HepG2 (cell line): Measurements from ENCODE around the gene OBSL1. TPM values are rescaled to one million over a fixed set of nuclear protein-coding genes. Genes with fewer than 3 reads are reported as not detected.
A peak's percentile ranks its signal among the peaks of the same experiment; 100 is the strongest.

Experiments used
- AGO2 ChIP-seq: fragments of 200-400 bp; formaldehyde crosslinking; optimal IDR thresholded peaks from 2 replicates; pipeline ENCODE3; 2017; ENCODE audit warnings: mild to moderate bottlenecking, low read depth, low read length, moderate library complexity
- CBX5 ChIP-seq: sonication (generic); formaldehyde crosslinking; IDR thresholded peaks from 2 replicates; pipeline ENCODE4 v1.4.0; 2020; ENCODE audit warnings: missing genetic modification reagents, borderline replicate concordance
- CTCF ChIP-seq: sonication (generic); formaldehyde crosslinking; IDR thresholded peaks from 2 replicates; pipeline ENCODE4 v1.5.0; 2020; ENCODE audit warnings: mild to moderate bottlenecking, missing genetic modification reagents, moderate library complexity
- DPF2 ChIP-seq: sonication (generic); formaldehyde crosslinking; IDR thresholded peaks from 2 replicates; pipeline ENCODE4 v1.4.0; 2020; ENCODE audit warnings: mild to moderate bottlenecking, low read depth, missing genetic modification reagents, borderline replicate concordance
- EZH2 ChIP-seq: conservative IDR thresholded peaks from 2 replicates; pipeline ENCODE4 v1.6.1; 2012; ENCODE audit warnings: mild to moderate bottlenecking, low read depth, low read length, moderate library complexity
- HNRNPL ChIP-seq: fragments of 200-400 bp; formaldehyde crosslinking; IDR thresholded peaks from 2 replicates; pipeline ENCODE4 v1.6.1; 2017; ENCODE audit warnings: mild to moderate bottlenecking, low read depth, low read length
- KDM2A ChIP-seq: sonication (generic); formaldehyde crosslinking; IDR thresholded peaks from 2 replicates; pipeline ENCODE4 v1.4.0; 2020; ENCODE audit warnings: low read depth, missing genetic modification reagents, borderline replicate concordance
- LCORL ChIP-seq, 2 experiments: fragments of 450-650 bp in 1 of 2; sonication (generic) in 1 of 2; formaldehyde crosslinking in 1 of 2; IDR thresholded peaks; 2 replicates each; pipeline versions ENCODE4 v1.5.0 to v1.6.1; 2017 to 2020; ENCODE audit warnings: antibody characterized with exemption in 1 of 2, missing genetic modification reagents in 1 of 2
- MXI1 ChIP-seq: IDR thresholded peaks from 3 replicates; pipeline ENCODE4 v1.6.1; 2012; ENCODE audit warnings: low read depth, low read length, inconsistent platforms, borderline replicate concordance
- NCOR1 ChIP-seq: fragments of 200-600 bp; sonication (generic); IDR thresholded peaks from 2 replicates; pipeline ENCODE4 v1.7.0; 2017; ENCODE audit warnings: antibody characterized with exemption, low read length, borderline replicate concordance
- NR2F6 ChIP-seq, 2 experiments: IDR thresholded peaks; 2 replicates each; pipeline ENCODE4 v1.6.1; 2016; ENCODE audit warnings: antibody characterized with exemption in 1 of 2, mild to moderate bottlenecking in 1 of 2
- PCBP2 ChIP-seq: fragments of 200-400 bp; formaldehyde crosslinking; optimal IDR thresholded peaks from 2 replicates; pipeline ENCODE3; 2018; ENCODE audit warnings: low read length, low read depth; ENCODE audit not compliant: poor library complexity, severe bottlenecking
- PITX1 ChIP-seq: sonication (generic); formaldehyde crosslinking; IDR thresholded peaks from 2 replicates; pipeline ENCODE4 v1.5.1; 2020; ENCODE audit warnings: mild to moderate bottlenecking, missing genetic modification reagents
- PPARG ChIP-seq: conservative IDR thresholded peaks from 2 replicates; pipeline ENCODE4 v1.6.1; 2016; ENCODE audit warnings: missing biosample characterization, missing genetic modification reagents
- RBFOX2 ChIP-seq: fragments of 200-400 bp; formaldehyde crosslinking; IDR thresholded peaks from 2 replicates; pipeline ENCODE4 v1.6.1; 2017; ENCODE audit warnings: low read depth, mild to moderate bottlenecking, low read length
- RBM39 ChIP-seq: fragments of 200-400 bp; formaldehyde crosslinking; IDR thresholded peaks from one replicate; pipeline ENCODE4 v1.6.1; 2018; ENCODE audit warnings: antibody characterized with exemption, mild to moderate bottlenecking, low read depth, low read length; ENCODE audit not compliant: poor library complexity, severe bottlenecking
- RELA ChIP-seq: sonication (generic); formaldehyde crosslinking; IDR thresholded peaks from 2 replicates; pipeline ENCODE4 v1.4.0; 2020; ENCODE audit warnings: missing genetic modification reagents
- REXO4 ChIP-seq: sonication (generic); formaldehyde crosslinking; IDR thresholded peaks from 2 replicates; pipeline ENCODE4 v1.8.0; 2022; ENCODE audit warnings: missing genetic modification reagents, mild to moderate bottlenecking, borderline replicate concordance
- TEAD3 ChIP-seq: optimal IDR thresholded peaks from 2 replicates; pipeline ENCODE3; 2016; ENCODE audit warnings: borderline replicate concordance
- TIGD3 ChIP-seq: sonication (generic); formaldehyde crosslinking; IDR thresholded peaks from 2 replicates; pipeline ENCODE4 v1.5.1; 2020; ENCODE audit warnings: mild to moderate bottlenecking, missing genetic modification reagents, borderline replicate concordance
- XBP1 ChIP-seq: sonication (generic); formaldehyde crosslinking; IDR thresholded peaks from 2 replicates; pipeline ENCODE4 v1.5.0; 2020; ENCODE audit warnings: missing genetic modification reagents
- ZNF235 ChIP-seq: sonication (generic); formaldehyde crosslinking; IDR thresholded peaks from 2 replicates; pipeline ENCODE4 v1.8.1; 2023; ENCODE audit warnings: mild to moderate bottlenecking, missing genetic modification reagents, borderline replicate concordance
- ZNF264 ChIP-seq: sonication (generic); formaldehyde crosslinking; IDR thresholded peaks from 2 replicates; pipeline ENCODE4 v1.4.0; 2020; ENCODE audit warnings: missing genetic modification reagents
- ZNF333 ChIP-seq: sonication (generic); formaldehyde crosslinking; IDR thresholded peaks from 2 replicates; pipeline ENCODE4 v1.4.0; 2020; ENCODE audit warnings: mild to moderate bottlenecking, missing genetic modification reagents, borderline replicate concordance
- ZNF75D ChIP-seq: sonication (generic); formaldehyde crosslinking; IDR thresholded peaks from 2 replicates; pipeline ENCODE4 v1.8.1; 2023; ENCODE audit warnings: missing genetic modification reagents, mild to moderate bottlenecking, borderline replicate concordance
- ZSCAN12 ChIP-seq: sonication (generic); formaldehyde crosslinking; IDR thresholded peaks from 2 replicates; pipeline ENCODE4 v1.9.0; 2021; ENCODE audit warnings: mild to moderate bottlenecking, missing genetic modification reagents
- ZSCAN30 ChIP-seq: sonication (generic); formaldehyde crosslinking; IDR thresholded peaks from 2 replicates; pipeline ENCODE4 v1.5.0; 2020; ENCODE audit warnings: mild to moderate bottlenecking, missing genetic modification reagents
- polyA plus RNA-seq, 8 experiments: library from polyadenylated mRNA; depleted of rRNA in 3 of 8; stranded (reverse) in 7 of 8; unstranded in 1 of 8; fragments of >200 nt; fragmentation: Illumina TruSeq in 4 of 8; extraction: Trizol in 4 of 8; gene quantifications; 2 replicates each; pipeline versions ENCODE4 v1.2.1 to v1.2.3, GENCODE V29; 2011 to 2016; ENCODE audit warnings: low read depth in 4 of 8, missing spikeins in 1 of 8, mixed read lengths in 1 of 8; ENCODE audit not compliant: insufficient read depth in 1 of 8
- total RNA-seq, 5 experiments: library from RNA; depleted of rRNA; stranded (reverse); fragments of >200 nt; fragmentation: Illumina TruSeq; extraction: Trizol; gene quantifications; 2 replicates each; pipeline ENCODE4 v1.2.3, GENCODE V29; 2016; ENCODE audit warnings: low read depth in 1 of 5

OBSL1 gene
- total and polyA plus RNA-seq, 2 of the 13 experiments (the other 11 are each of a cell fraction or from before 2014, with no cell fraction given): 86.7 to 218 TPM

GRCh38 chr2:219543596-219544358 is 27.6 kb downstream of the OBSL1 start, which contains the start of the genes CHPF and TMEM198 (continued):
- TF ChIP-seq ZNF333 (CRISPR knock-in tag) (no peak; the same call in 1 of the 2 replicates), EZH2 (no peak), PCBP2 (no peak), LCORL (IDR thresholded peaks at IDR 0.05) (no peak), LCORL (CRISPR knock-in tag; IDR thresholded peaks at IDR 0.05) (no peak; the same call in 1 of the 2 replicates), ZNF75D (CRISPR knock-in tag) (no peak), PPARG (CRISPR knock-in tag) (peak; percentile 61), AGO2 (peak; percentile 31), TEAD3 (CRISPR knock-in tag) (no peak), RBFOX2 (peak; percentile 92), XBP1 (CRISPR knock-in tag) (peak; percentile 91; the same call in 1 of the 2 replicates), MXI1 (peak; percentile 97; the same call in 2 of the 3 replicates), PITX1 (CRISPR knock-in tag) (peak; percentile 56), ZSCAN12 (CRISPR knock-in tag) (peak; percentile 87; the same call in 1 of the 2 replicates), RBM39 (peak; percentile 93), TIGD3 (CRISPR knock-in tag) (0 out of 2 replicates have a peak, but pooled peaks have one; percentile 54), ZSCAN30 (CRISPR knock-in tag) (peak; percentile 45; the same call in 1 of the 2 replicates), NR2F6 (IDR thresholded peaks at IDR 0.05) (peak; percentile 65), NR2F6 (CRISPR knock-in tag; IDR thresholded peaks at IDR 0.05) (peak; percentile 81), REXO4 (CRISPR knock-in tag) (peak; percentile 40; the same call in 1 of the 2 replicates), CTCF (CRISPR knock-in tag) (peak; percentile 31; the same call in 1 of the 2 replicates), NCOR1 (peak; percentile 65; the same call in 1 of the 2 replicates), HNRNPL (peak; percentile 45; the same call in 1 of the 2 replicates), RELA (no peak), CBX5 (peak; percentile 72; the same call in 1 of the 2 replicates), DPF2 (CRISPR knock-in tag) (no peak), ZNF235 (CRISPR knock-in tag) (peak; percentile 72; the same call in 1 of the 2 replicates), KDM2A (CRISPR knock-in tag) (peak; percentile 97), ZNF264 (CRISPR knock-in tag) (peak; percentile 95)
